Uterus (tissue), 4 donors: ENCODE results near the gene ASPDH. TPM values are rescaled to one million over a fixed set of nuclear protein-coding genes. Genes with fewer than 3 reads are reported as not detected.
A peak's percentile ranks its signal among the peaks of the same experiment; 100 is the strongest.

Experiments used
- DNase-seq, 2 donors: peaks; one replicate each; pipeline ENCODE4 v3.0.0-alpha.2; 2019 to 2020
- H3K27ac ChIP-seq, 2 donors: fragments of 200-600 bp; sonication (generic); 1 replicate in 1 of 2; 2 replicates in 1 of 2; pipeline ENCODE4 v1.5.1; 2016 to 2018
- H3K27me3 ChIP-seq, 2 donors: fragments of 200-600 bp; sonication (generic); one replicate each; pipeline ENCODE4 v1.5.1; 2018 to 2019; ENCODE audit warnings: control low read depth in 1 of 2
- H3K36me3 ChIP-seq, 2 donors: fragments of 200-600 bp; sonication (generic); one replicate each; pipeline ENCODE4 v1.5.1; 2019; ENCODE audit warnings: control low read depth in 1 of 2
- H3K4me1 ChIP-seq, 2 donors: fragments of 200-600 bp; sonication (generic); one replicate each; pipeline ENCODE4 v1.5.1; 2018 to 2019; ENCODE audit warnings: control low read depth in 1 of 2
- H3K4me3 ChIP-seq, 2 donors: fragments of 200-600 bp; sonication (generic); 1 replicate in 1 of 2; 2 replicates in 1 of 2; pipeline ENCODE4 v1.5.1; 2018 to 2019; ENCODE audit warnings: mild to moderate bottlenecking in 1 of 2
- H3K9me3 ChIP-seq, 2 donors: fragments of 200-600 bp; sonication (generic); one replicate each; pipeline ENCODE4 v1.5.1; 2019; ENCODE audit warnings: control low read depth in 1 of 2
- CTCF ChIP-seq, 4 experiments: fragments of 200-600 bp in 2 of 4; fragments of 450-650 bp in 2 of 4; sonication (generic) in 2 of 4; IDR thresholded peaks; one replicate each; pipeline ENCODE4 v1.5.1; 2016 to 2019; ENCODE audit warnings: antibody characterized with exemption in 4 of 4, mild to moderate bottlenecking in 2 of 4, moderate library complexity in 1 of 4
- POLR2A ChIP-seq, 2 donors: fragments of 450-650 bp; IDR thresholded peaks; one replicate each; pipeline ENCODE4 v1.6.1; 2016; ENCODE audit warnings: antibody characterized with exemption in 2 of 2, mild to moderate bottlenecking in 1 of 2, moderate library complexity in 1 of 2
- intact Hi-C: fragments of 100-400 bp; cut with DNase I; formaldehyde crosslinking; loops from one replicate; pipeline ENCODE4 v1.15.1; 2023; ENCODE audit warnings: low total_unique reads
- total RNA-seq, 4 donors: library from RNA; depleted of rRNA in 3 of 4; stranded (reverse); fragments of >200 nt in 3 of 4; gene quantifications; one replicate each; pipeline versions ENCODE4 v1.1.0 to v1.2.4, GENCODE V29; 2014 to 2023
- donor health status: DM: yes; HTN: yes; CAD: no.

The ASPDH gene
- total RNA-seq, 4 donors from 2014 or later: not detected

- Histone ChIP-seq H3K4me1 (no peaks in the 10 kb centered on the region), H3K9me3 (no peaks in the 10 kb centered on the region), H3K27me3 (no peaks in the 10 kb centered on the region), H3K27ac (no peak overlapping the region), H3K36me3 (no peaks in the 10 kb centered on the region), H3K4me3 (no peak overlapping the region)
- no peak for TF ChIP-seq CTCF (IDR thresholded peaks at IDR 0.05)
- TF ChIP-seq POLR2A (IDR thresholded peaks at IDR 0.05): no peak
- DNase-seq: no peak
- intact Hi-C loops: no loop called here
Measured at GRCh38 chr19:50495020-50495531, 18.6 kb downstream of the ASPDH start.

- Histone ChIP-seq H3K27ac (no peak overlapping the region), H3K9me3 (no peaks in the 10 kb centered on the region), H3K4me3 (no peak overlapping the region), H3K4me1 (no peaks in the 10 kb centered on the region), H3K27me3 (no peaks in the 10 kb centered on the region), H3K36me3 (no peaks in the 10 kb centered on the region)
- intact Hi-C loops: no loop called here
- TF ChIP-seq CTCF (IDR thresholded peaks at IDR 0.05) (no peak), POLR2A (IDR thresholded peaks at IDR 0.05) (no peak)
- DNase-seq: no peak
Measured at GRCh38 chr19:50494186-50495019, 19.3 kb downstream of the ASPDH start.

GRCh38 chr19:50493171-50493570 is 20.5 kb downstream of the ASPDH start:
- no peaks in the 10 kb centered on the region for H3K4me1 ChIP-seq
- H3K4me3 ChIP-seq: no peak overlapping the region
- DNase-seq: peak in 1 of 2 donors; percentile 1
- H3K36me3 ChIP-seq: no peaks in the 10 kb centered on the region
- no peak overlapping the region for H3K27ac ChIP-seq
- intact Hi-C loops: no loop called here
- H3K9me3 ChIP-seq: no peaks in the 10 kb centered on the region
- no peak for TF ChIP-seq CTCF (IDR thresholded peaks at IDR 0.05)
- TF ChIP-seq POLR2A (IDR thresholded peaks at IDR 0.05): no peak
- H3K27me3 ChIP-seq: peaks cover 0 to 10% of the 10 kb centered on the region in 2 donors

GRCh38 chr19:50492303-50493052 is 21.2 kb downstream of the ASPDH start:
- intact Hi-C loops: no loop called here
- no peaks in the 10 kb centered on the region for H3K36me3 ChIP-seq
- DNase-seq: peak in 1 of 2 donors; percentile 3
- TF ChIP-seq CTCF (IDR thresholded peaks at IDR 0.05) (no peak), POLR2A (IDR thresholded peaks at IDR 0.05) (no peak)
- H3K4me1 ChIP-seq: no peaks in the 10 kb centered on the region
- H3K9me3 ChIP-seq: no peaks in the 10 kb centered on the region
- H3K27me3 ChIP-seq: peaks cover 0 to 15% of the 10 kb centered on the region in 2 donors
- no peak overlapping the region for H3K4me3 ChIP-seq
- H3K27ac ChIP-seq: no peak overlapping the region
